Measurements from ENCODE around the gene CDK5RAP3.

The CDK5RAP3 gene

GRCh38 chr17:47945529-47946508 lies 25.1 kb upstream of the CDK5RAP3 start:
- no peak for DNase-seq
- no peak overlapping the region for H3K23ac ChIP-seq (ENCODE audit: low read length)
- no peak overlapping the region for H3K9ac ChIP-seq (ENCODE audit: low read length)
- H3K18ac ChIP-seq (ENCODE audit: low read length), result no peak overlapping the region
- H2BK120ac ChIP-seq (ENCODE audit: insufficient read depth, low read length, poor library complexity), result no peak overlapping the region
- no peak overlapping the region for H3K27ac ChIP-seq (ENCODE audit: low read depth, low read length)
- no CpG with 5 or more reads among the region's 10 CpGs for WGBS (ENCODE audit: extremely low coverage, insufficient coverage, insufficient read length)
- no peak overlapping the region for H2AFZ ChIP-seq (ENCODE audit: insufficient read depth, low read length, poor library complexity)
- H2AK5ac ChIP-seq (ENCODE audit: low read length), result no peak overlapping the region
- peaks cover under 1% of the 10 kb centered on the region for H3K9me3 ChIP-seq (ENCODE audit: insufficient read depth, low read depth, low read length)
- H2BK12ac ChIP-seq (ENCODE audit: low read length), result no peak overlapping the region
- H3K4me2 ChIP-seq (ENCODE audit: low read length), result no peak overlapping the region
- peaks cover 0 to 10% of the 10 kb centered on the region in 2 experiments for H3K4me1 ChIP-seq (ENCODE audit: control insufficient read depth in 1 of 2, insufficient read depth in 2 of 2, low read length in 2 of 2)
- no peak overlapping the region for H2BK5ac ChIP-seq (ENCODE audit: low read depth, low read length, poor library complexity)
- H3K27me3 ChIP-seq (ENCODE audit: insufficient read depth, low read length), result no peaks in the 10 kb centered on the region
- H3K79me2 ChIP-seq (ENCODE audit: control insufficient read depth, insufficient read depth, low read length, poor library complexity), result no peaks in the 10 kb centered on the region
- H3K14ac ChIP-seq (ENCODE audit: low read length), result no peak overlapping the region
- peak overlapping the region; percentile 25 for H4K91ac ChIP-seq (ENCODE audit: low read depth, low read length)
- H3K36me3 ChIP-seq (ENCODE audit: control insufficient read depth in 1 of 2, insufficient read depth in 2 of 2, low read length in 2 of 2), result no peaks in the 10 kb centered on the region
- no peak overlapping the region for H4K12ac ChIP-seq (ENCODE audit: low read depth, low read length)
- H3K4ac ChIP-seq (ENCODE audit: low read depth, low read length), result no peak overlapping the region
- H3K79me1 ChIP-seq (ENCODE audit: low read length), result peaks cover 3% of the 10 kb centered on the region
- H4K8ac ChIP-seq (ENCODE audit: low read depth, low read length), result no peak overlapping the region
- no peak overlapping the region for H3K4me3 ChIP-seq (ENCODE audit: low read depth, low read length)

GRCh38 chr17:47946516-47946915 lies 24.4 kb upstream of the CDK5RAP3 start:
- Histone ChIP-seq H3K4me1 (ENCODE audit: control insufficient read depth in 1 of 2, insufficient read depth in 2 of 2, low read length in 2 of 2) (peaks cover 0 to 8% of the 10 kb centered on the region in 2 experiments), H3K4me3 (ENCODE audit: low read depth, low read length) (no peak overlapping the region), H4K91ac (ENCODE audit: low read depth, low read length) (peak overlapping the region; percentile 25), H3K9ac (ENCODE audit: low read length) (no peak overlapping the region), H3K79me1 (ENCODE audit: low read length) (peaks cover 2% of the 10 kb centered on the region), H2AK5ac (ENCODE audit: low read length) (no peak overlapping the region), H2AFZ (ENCODE audit: insufficient read depth, low read length, poor library complexity) (no peak overlapping the region), H3K9me3 (ENCODE audit: insufficient read depth, low read depth, low read length) (no peaks in the 10 kb centered on the region), H3K14ac (ENCODE audit: low read length) (no peak overlapping the region), H4K12ac (ENCODE audit: low read depth, low read length) (no peak overlapping the region), H3K4me2 (ENCODE audit: low read length) (no peak overlapping the region), H3K27me3 (ENCODE audit: insufficient read depth, low read length) (no peaks in the 10 kb centered on the region), H3K18ac (ENCODE audit: low read length) (no peak overlapping the region), H2BK5ac (ENCODE audit: low read depth, low read length, poor library complexity) (peak overlapping the region; percentile 32), H3K23ac (ENCODE audit: low read length) (no peak overlapping the region), H4K8ac (ENCODE audit: low read depth, low read length) (no peak overlapping the region), H2BK120ac (ENCODE audit: insufficient read depth, low read length, poor library complexity) (peak overlapping the region; percentile 20), H3K36me3 (ENCODE audit: control insufficient read depth in 1 of 2, insufficient read depth in 2 of 2, low read length in 2 of 2) (no peaks in the 10 kb centered on the region), H3K27ac (ENCODE audit: low read depth, low read length) (no peak overlapping the region), H3K4ac (ENCODE audit: low read depth, low read length) (no peak overlapping the region), H2BK12ac (ENCODE audit: low read length) (no peak overlapping the region), H3K79me2 (ENCODE audit: control insufficient read depth, insufficient read depth, low read length, poor library complexity) (no peaks in the 10 kb centered on the region)
- DNase-seq, result no peak
- WGBS (ENCODE audit: extremely low coverage, insufficient coverage, insufficient read length), result no CpG with 5 or more reads among the region's 6 CpGs

- no peak overlapping the region for H2BK12ac ChIP-seq (ENCODE audit: low read length)
- H3K4me1 ChIP-seq (ENCODE audit: control insufficient read depth in 1 of 2, insufficient read depth in 2 of 2, low read length in 2 of 2), result peaks cover 0 to 4% of the 10 kb centered on the region in 2 experiments
- H3K9me3 ChIP-seq (ENCODE audit: insufficient read depth, low read depth, low read length), result no peaks in the 10 kb centered on the region
- H3K23ac ChIP-seq (ENCODE audit: low read length), result no peak overlapping the region
- H4K12ac ChIP-seq (ENCODE audit: low read depth, low read length), result no peak overlapping the region
- H3K18ac ChIP-seq (ENCODE audit: low read length), result no peak overlapping the region
- H4K91ac ChIP-seq (ENCODE audit: low read depth, low read length), result no peak overlapping the region
- no peak overlapping the region for H3K4ac ChIP-seq (ENCODE audit: low read depth, low read length)
- no peak overlapping the region for H2BK5ac ChIP-seq (ENCODE audit: low read depth, low read length, poor library complexity)
- H3K27me3 ChIP-seq (ENCODE audit: insufficient read depth, low read length), result no peaks in the 10 kb centered on the region
- H3K79me1 ChIP-seq (ENCODE audit: low read length), result no peaks in the 10 kb centered on the region
- H4K8ac ChIP-seq (ENCODE audit: low read depth, low read length), result no peak overlapping the region
- no peak overlapping the region for H3K4me3 ChIP-seq (ENCODE audit: low read depth, low read length)
- no peak overlapping the region for H3K9ac ChIP-seq (ENCODE audit: low read length)
- H3K27ac ChIP-seq (ENCODE audit: low read depth, low read length), result no peak overlapping the region
- WGBS (ENCODE audit: extremely low coverage, insufficient coverage, insufficient read length), result no CpG with 5 or more reads among the region's 2 CpGs
- H3K36me3 ChIP-seq (ENCODE audit: control insufficient read depth in 1 of 2, insufficient read depth in 2 of 2, low read length in 2 of 2), result no peaks in the 10 kb centered on the region
- H2AFZ ChIP-seq (ENCODE audit: insufficient read depth, low read length, poor library complexity), result no peak overlapping the region
- no peaks in the 10 kb centered on the region for H3K79me2 ChIP-seq (ENCODE audit: control insufficient read depth, insufficient read depth, low read length, poor library complexity)
- no peak overlapping the region for H3K14ac ChIP-seq (ENCODE audit: low read length)
- H2AK5ac ChIP-seq (ENCODE audit: low read length), result no peak overlapping the region
- peak; percentile 72 to 87 for DNase-seq
- H2BK120ac ChIP-seq (ENCODE audit: insufficient read depth, low read length, poor library complexity), result no peak overlapping the region
- no peak overlapping the region for H3K4me2 ChIP-seq (ENCODE audit: low read length)
These were observed 23.9 kb upstream of the CDK5RAP3 start for GRCh38 chr17:47946929-47947397.

GRCh38 chr17:47948706-47949196 lies 22.2 kb upstream of the CDK5RAP3 start:
- Histone ChIP-seq H2BK120ac (ENCODE audit: insufficient read depth, low read length, poor library complexity) (no peak overlapping the region), H2BK5ac (ENCODE audit: low read depth, low read length, poor library complexity) (no peak overlapping the region), H3K27me3 (ENCODE audit: insufficient read depth, low read length) (no peaks in the 10 kb centered on the region), H2AK5ac (ENCODE audit: low read length) (no peak overlapping the region), H3K4me1 (ENCODE audit: control insufficient read depth in 1 of 2, insufficient read depth in 2 of 2, low read length in 2 of 2) (peaks cover 0 to 2% of the 10 kb centered on the region in 2 experiments), H3K9ac (ENCODE audit: low read length) (no peak overlapping the region), H3K79me1 (ENCODE audit: low read length) (no peaks in the 10 kb centered on the region), H3K79me2 (ENCODE audit: control insufficient read depth, insufficient read depth, low read length, poor library complexity) (no peaks in the 10 kb centered on the region), H3K9me3 (ENCODE audit: insufficient read depth, low read depth, low read length) (no peaks in the 10 kb centered on the region), H2AFZ (ENCODE audit: insufficient read depth, low read length, poor library complexity) (no peak overlapping the region), H3K18ac (ENCODE audit: low read length) (no peak overlapping the region), H4K12ac (ENCODE audit: low read depth, low read length) (no peak overlapping the region), H3K36me3 (ENCODE audit: control insufficient read depth in 1 of 2, insufficient read depth in 2 of 2, low read length in 2 of 2) (no peaks in the 10 kb centered on the region), H4K8ac (ENCODE audit: low read depth, low read length) (no peak overlapping the region), H3K4me2 (ENCODE audit: low read length) (no peak overlapping the region), H4K91ac (ENCODE audit: low read depth, low read length) (no peak overlapping the region), H2BK12ac (ENCODE audit: low read length) (no peak overlapping the region), H3K27ac (ENCODE audit: low read depth, low read length) (no peak overlapping the region), H3K4me3 (ENCODE audit: low read depth, low read length) (no peak overlapping the region), H3K4ac (ENCODE audit: low read depth, low read length) (no peak overlapping the region), H3K14ac (ENCODE audit: low read length) (no peak overlapping the region), H3K23ac (ENCODE audit: low read length) (no peak overlapping the region)
- no peak for DNase-seq
- no CpG with 5 or more reads among the region's 5 CpGs for WGBS (ENCODE audit: extremely low coverage, insufficient coverage, insufficient read length)
